Measurements from ENCODE around the gene GEMIN7.
A peak's percentile ranks its signal among the peaks of the same experiment; 100 is the strongest.

Gene GEMIN7

DNA sequence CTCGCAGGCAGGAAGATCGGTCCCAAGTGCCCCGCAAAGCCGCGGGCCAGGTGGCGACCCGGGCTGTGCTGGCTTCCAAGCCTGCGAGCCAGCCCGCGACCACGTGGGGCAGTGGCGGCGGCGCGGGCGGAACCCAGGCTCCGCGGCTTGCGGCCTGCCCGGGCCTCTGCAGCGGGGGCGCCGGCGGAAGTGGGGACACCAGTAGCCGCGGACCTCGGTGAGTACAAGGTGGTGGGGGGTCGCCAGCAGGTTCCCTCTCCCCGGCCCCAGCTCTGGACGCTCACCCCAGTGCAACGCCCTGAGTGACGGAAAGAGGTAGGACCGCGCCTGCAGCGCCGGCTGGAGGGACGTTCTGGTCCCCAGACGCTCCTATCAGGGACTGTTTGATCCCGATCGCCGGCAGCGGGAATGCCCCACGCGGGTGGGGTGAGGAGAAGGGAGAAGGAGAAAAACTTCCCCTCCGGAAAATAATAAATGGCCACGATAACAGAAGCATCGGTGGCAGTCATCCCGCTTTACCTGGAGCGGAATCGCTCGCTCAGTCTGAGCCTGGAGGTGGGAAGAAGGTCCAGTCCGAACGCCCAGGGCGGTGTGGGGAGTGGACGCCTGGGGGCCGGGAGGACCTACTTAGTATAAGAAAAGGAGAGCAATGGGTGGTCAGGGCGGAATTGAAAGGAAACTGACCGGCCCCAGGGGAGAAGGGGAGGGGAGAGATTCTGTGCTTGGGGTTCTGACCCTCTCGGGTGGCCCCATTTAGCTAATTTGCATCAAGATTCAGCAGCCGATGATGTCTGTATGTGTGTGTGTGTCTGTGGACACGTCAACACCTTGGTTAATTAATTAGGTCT is at the start of gene GEMIN7:
GEMIN7 (plus strand) TSS at position 198 of the 848 bp plus-strand sequence. CDS start 10,855 bp downstream, outside the sequence.
- DNase-seq: peak; percentile 81

- no peak for DNase-seq
Observed at GRCh38 chr19:45030825-45031224, 48.2 kb upstream of the GEMIN7 start.

DNA sequence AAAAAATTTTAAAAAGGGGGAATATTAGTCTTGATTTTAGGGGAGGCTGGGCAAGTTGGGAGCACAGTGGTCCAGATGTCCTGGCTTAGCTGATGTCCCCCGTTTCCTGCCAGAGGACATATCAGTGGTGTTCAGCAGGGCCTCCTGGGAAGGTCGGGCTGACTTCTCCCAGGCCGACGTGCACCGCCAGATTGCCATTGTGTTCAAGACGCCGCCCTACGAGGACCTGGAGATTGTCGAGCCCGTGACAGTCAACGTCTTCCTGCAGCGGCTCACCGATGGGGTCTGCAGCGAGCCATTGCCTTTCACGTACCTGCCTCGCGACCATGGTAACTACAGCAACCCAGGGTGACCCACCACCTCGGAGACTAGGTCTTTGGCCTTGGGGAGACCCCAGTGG is 46.6 kb upstream of the GEMIN7 start:
- DNase-seq: no peak

DNA sequence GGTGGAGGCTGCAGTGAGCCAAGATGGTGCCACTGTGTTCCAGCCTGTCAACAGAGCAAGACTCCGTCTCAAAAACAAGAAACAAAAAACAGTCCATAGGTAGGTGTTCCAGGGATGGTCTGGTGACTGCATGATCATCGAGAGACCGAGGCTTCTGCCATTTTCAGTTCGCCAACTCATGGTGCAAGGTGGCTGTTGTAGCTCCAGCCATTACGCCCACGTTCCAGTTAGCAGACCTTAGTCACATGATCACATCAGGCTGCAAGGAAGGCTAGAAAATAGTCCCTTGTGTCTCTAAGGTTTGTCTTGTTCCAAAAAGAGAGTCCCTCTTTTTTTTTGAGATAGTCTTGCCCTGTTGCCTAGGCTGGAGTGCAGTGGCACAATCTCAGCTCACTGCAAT is 43.3 kb upstream of the GEMIN7 start:
- no peak for DNase-seq

GRCh38 chr19:45037393-45038169 is 41.5 kb upstream of the GEMIN7 start:
- DNase-seq: no peak

DNA sequence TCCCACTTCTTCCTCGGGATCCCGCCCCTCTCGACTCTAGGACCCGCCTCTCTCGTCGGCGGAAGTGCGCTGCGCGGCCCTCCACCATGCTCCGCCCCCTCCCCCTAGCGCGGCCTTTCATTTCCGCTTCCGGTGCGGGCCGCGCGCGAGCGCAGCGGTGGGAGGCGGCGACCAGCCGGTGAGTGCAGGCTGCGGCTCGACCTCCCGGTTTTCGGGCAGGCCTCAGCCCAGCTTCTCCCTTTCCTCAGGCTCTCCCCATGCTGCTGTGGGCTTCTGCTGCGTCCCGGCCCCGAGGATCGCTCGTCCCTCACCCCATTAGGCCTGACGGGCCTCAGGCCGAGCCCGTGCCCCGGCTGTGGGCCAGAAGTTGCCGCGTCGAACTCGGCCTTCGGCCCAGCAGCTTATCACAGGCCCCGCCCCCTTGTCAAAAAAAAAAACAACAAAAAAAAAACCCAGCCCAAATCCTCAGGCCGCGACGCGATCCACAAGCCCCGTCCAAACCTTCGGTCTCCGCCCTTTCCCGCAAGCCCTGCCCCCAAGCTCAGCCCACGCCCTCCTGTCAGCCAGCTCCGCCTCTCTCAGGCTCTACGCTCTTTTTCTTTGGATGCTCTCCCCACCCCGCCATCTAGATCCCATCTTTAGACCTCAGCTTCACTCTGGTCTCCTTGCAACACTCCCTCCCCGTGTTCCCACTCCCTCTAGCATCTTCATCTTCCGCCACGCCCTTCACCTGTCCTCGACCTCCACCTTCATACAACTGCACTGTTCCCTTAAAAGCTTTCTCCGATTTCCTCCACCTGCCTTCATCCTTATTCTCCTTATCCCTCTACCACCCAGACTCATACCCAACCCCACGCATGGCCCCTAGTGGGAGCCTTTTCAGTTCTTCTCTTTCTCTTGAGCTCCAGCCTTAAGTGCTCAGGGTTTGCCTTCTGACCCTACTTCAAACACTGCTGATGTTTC is 39.8 kb upstream of the GEMIN7 start, which contains the start of gene CLASRP:
CLASRP (plus strand) TSS at position 115 of the 963 bp plus-strand sequence. CDS start 1,168 bp downstream, outside the sequence.
- peak; percentile 97 for DNase-seq

DNA sequence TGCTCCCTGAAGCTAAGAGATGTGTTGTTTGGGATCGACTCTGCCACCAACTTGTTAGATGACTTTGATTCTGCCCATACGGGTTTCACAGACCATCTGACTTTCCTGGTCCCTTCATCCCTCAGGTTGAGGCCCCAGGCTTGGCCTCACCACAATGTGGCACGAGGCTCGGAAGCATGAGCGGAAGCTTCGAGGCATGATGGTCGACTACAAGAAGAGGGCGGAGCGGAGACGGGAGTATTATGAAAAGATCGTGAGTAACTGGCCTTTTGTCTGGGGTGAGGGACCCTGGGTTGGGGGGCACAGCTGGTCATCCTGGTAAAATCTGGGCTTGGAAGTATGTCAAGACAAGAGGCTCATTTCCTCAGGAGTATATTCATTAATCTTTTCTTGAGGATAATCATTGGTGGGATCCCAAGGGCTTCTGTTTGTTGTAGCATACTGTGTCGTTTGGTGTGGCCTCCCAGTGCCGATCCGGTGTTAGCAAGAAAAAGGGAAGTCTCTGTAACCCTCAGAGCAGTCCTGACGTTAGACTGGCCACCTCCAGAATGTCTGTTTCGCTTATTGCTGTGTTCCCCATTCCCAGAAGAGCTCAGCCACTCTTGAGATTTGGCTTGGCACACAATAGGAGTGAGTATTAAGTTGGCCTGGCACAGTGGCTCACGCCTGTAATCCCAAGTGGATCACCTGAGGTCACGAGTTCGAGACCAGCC is 38.8 kb upstream of the GEMIN7 start:
- DNase-seq: peak; percentile 88

- no peak for DNase-seq
Observed at GRCh38 chr19:45041125-45041524, 37.9 kb upstream of the GEMIN7 start.

GRCh38 chr19:45045671-45046353 is 33.2 kb upstream of the GEMIN7 start:
- no peak for DNase-seq

DNA sequence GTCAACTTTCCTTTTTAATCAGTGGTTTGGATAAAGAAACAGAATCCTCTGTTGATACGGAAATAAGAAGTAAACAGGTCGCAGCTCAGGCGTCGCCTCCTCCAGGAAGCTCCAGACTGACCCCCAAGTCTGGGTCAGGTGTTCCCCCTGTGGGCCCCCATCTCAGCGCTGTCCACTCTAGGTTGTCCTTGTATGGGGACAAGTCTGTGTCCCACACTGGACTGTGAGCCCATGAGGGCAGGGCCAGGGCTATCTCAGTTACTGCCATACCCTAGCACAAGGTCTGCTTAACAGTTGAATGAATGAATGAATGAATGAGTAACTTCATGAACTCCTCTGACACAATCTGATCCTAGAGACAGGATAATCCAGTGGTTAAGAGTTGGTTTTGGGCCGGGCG is 32.7 kb upstream of the GEMIN7 start:
- DNase-seq: no peak

- DNase-seq: peak; percentile 68
Observed at GRCh38 chr19:45047188-45047797, 31.8 kb upstream of the GEMIN7 start.

DNA sequence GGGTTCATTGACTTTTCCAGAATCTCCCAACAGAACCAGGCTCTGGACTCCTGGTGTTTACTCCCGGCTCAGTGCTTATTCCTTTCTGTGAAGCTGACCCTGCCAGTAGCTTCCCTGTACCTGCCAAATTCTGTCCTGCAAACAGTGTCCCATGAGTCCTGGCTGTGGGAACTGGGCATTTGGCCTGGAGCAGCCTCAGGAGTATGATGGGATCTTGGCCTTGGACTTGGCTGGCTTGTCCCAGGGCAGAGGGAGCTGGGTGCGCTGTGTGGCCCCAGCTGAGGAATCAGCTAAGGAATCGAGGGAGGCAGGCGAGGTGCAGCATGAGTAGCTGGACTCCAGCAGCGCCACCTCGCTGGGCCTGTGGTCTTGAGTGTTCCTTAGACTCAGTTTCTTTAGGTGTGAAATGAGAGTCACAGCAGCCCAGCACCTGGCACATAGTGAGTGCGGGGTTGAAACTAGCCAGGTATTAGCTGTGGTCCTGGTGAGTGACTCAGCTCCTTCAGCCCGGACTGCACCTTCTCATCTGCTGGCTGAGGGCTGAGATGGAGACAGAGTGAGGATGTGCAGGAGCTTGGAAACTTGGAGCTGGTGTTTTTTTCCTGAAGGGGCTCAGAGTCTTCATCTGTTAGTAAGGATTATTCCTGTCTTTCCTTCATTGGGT is 29.9 kb upstream of the GEMIN7 start:
- no peak for DNase-seq

- no peak for DNase-seq
Observed at GRCh38 chr19:45050036-45050435, 29.0 kb upstream of the GEMIN7 start.

GRCh38 chr19:45051929-45052579 is 27.0 kb upstream of the GEMIN7 start:
- no peak for DNase-seq

GRCh38 chr19:45056831-45057230 is 22.2 kb upstream of the GEMIN7 start:
- DNase-seq: no peak

GRCh38 chr19:45057444-45057843 is 21.6 kb upstream of the GEMIN7 start:
- DNase-seq: no peak

DNA sequence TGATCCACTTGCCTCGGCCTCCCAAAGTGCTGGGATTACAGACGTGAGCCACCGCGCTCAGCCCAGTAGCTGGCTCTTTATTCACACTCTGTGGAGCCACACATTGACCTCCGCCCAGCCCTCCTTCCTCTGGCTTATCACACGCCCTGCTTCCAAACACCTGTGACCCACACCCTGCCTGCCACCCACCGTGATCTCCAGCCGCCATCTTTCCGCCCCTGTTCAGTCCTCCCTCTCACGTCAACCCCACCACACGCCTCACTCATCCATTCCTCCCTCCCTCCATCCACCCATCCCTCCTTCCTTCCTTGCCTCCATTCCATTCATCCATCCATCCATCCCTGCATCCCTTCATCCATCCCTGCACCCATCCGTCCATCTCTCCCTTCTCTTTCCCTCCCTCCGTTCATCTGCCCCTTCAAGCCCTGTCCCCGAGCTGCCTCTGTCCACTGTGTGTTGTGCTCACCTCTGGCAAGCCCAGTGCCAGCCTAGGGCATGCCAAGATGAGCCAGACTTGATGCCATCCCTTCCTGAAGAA is 20.4 kb upstream of the GEMIN7 start:
- DNase-seq: no peak

DNA sequence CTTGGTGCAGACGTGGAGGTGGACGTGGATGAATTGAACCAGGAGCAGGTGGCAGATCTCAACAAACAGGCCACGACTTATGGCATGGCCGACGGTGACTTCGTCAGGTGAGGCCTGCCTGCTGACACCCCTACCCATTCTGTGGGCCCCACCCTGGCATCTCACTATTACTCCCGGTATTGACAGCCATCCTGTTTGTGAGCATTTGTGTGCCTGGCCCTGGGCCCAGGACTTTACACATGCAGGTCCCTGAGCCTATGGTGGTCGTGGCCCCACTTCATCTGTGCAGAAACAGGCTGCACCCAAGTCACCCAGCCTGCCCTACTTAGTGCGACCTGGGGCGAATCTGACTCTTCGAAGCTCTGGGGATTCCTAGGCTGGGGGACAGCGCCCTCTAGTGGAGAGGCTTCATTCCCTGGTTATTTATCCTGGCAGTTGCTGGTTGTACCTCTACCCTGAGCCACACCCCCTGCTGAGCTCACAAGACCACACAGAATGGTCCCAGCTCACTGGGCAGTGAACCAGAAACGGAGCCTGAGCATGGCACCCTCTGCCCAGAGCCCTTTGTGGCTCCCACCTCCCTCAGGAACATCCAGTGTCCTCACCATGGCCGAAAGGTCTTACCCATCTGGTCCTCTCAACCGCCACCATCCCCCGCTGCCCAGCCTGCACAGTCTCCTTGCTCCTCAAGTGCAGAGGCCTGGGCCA is 19.6 kb upstream of the GEMIN7 start:
- DNase-seq: peak; percentile 88

DNA sequence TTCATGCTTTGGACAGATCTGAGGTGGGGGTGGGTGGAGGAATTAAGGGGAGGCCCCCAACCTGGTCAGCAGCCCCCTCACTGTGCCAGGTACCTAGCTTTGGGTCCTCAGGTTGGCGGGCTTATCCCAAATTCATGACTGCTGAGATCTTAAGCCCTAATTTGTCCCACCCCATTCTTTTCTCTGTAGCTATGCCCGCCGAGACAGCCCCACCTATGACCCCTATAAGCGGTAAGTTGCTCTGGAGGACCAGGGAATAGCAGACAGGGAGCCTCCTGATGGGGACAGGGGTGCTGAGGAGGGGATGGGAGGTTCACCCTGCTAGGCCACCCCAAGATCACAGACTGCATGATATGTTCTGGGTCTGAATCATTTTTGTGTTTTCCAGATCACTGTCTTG is 17.1 kb upstream of the GEMIN7 start:
- no peak for DNase-seq

Data from suppressor macrophage treated with lipopolysaccharide for 4 hours (primary cell).